ENCODE results near the gene SLC36A3.
"Not testable (repeated sequence)": the region's sequence is repeated elsewhere in the genome, so short reads cannot be mapped to it uniquely, and the experiment has no call there.

Gene SLC36A3

DNA sequence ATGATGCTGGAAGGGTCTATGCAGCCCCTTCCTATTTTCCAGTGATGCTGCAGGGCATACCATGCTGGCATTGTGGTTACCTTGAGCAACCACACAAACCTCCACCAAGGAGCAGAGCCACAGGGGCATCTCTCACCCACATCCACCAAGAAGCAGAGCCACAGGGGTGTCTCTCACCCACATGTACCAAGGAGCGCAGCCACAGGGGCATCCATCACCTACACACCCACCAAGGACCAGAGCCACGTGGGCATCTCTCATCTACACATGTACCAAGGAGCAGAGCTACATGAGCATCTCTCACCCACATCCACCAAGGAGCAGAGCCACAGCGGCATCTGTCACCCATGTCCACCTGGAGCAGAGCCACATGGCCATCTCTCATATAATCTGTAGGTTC is 59.4 kb downstream of the SLC36A3 start:
- no peaks in the 10 kb centered on the region for H3K27me3 ChIP-seq (replicated peaks; ENCODE audit: control insufficient read depth, insufficient read depth, low read length)
- no peak for TF ChIP-seq CTCF (IDR thresholded peaks at IDR 0.05; ENCODE audit: insufficient read depth, low read length, poor library complexity, severe bottlenecking)
- no peaks in the 10 kb centered on the region for H3K36me3 ChIP-seq (ENCODE audit: control insufficient read depth, insufficient read depth, low read length)
- H3K4me3 ChIP-seq (replicated peaks; ENCODE audit: low read depth, low read length): no peak overlapping the region
- DNase-seq (ENCODE audit: extremely low read depth, insufficient read length): no peak

DNA sequence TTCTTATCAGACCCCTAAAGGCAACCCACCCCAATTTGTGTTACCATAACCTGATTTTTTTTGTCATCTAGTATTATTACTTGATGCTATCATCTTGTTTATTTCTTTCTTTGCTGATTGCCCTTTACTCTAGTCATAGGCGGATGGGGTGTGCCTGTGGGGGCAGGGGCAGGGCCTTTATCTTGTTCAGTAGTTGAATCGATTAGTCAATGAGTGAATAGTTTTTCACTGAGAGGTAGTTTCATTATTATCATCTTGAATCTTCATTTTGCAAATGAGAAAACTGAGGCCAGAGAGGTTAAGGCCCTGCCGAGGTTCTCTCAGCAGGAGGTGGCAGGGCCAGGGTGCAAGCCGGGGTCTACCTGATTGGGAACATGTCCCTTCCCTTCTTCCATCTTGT is 60.0 kb downstream of the SLC36A3 start:
- H3K4me3 ChIP-seq (replicated peaks; ENCODE audit: low read depth, low read length): no peak overlapping the region
- no peak for DNase-seq (ENCODE audit: extremely low read depth, insufficient read length)
- H3K27me3 ChIP-seq (replicated peaks; ENCODE audit: control insufficient read depth, insufficient read depth, low read length): no peaks in the 10 kb centered on the region
- H3K36me3 ChIP-seq (ENCODE audit: control insufficient read depth, insufficient read depth, low read length): no peaks in the 10 kb centered on the region
- TF ChIP-seq CTCF (IDR thresholded peaks at IDR 0.05; ENCODE audit: insufficient read depth, low read length, poor library complexity, severe bottlenecking): no peak

- Histone ChIP-seq H3K4me3 (replicated peaks; ENCODE audit: low read depth, low read length) (no peak overlapping the region), H3K36me3 (ENCODE audit: control insufficient read depth, insufficient read depth, low read length) (no peaks in the 10 kb centered on the region)
- TF ChIP-seq CTCF (IDR thresholded peaks at IDR 0.05; ENCODE audit: insufficient read depth, low read length, poor library complexity, severe bottlenecking): no peak
Measured at GRCh38 chr5:151243127-151243526, 60.4 kb downstream of the SLC36A3 start.

DNA sequence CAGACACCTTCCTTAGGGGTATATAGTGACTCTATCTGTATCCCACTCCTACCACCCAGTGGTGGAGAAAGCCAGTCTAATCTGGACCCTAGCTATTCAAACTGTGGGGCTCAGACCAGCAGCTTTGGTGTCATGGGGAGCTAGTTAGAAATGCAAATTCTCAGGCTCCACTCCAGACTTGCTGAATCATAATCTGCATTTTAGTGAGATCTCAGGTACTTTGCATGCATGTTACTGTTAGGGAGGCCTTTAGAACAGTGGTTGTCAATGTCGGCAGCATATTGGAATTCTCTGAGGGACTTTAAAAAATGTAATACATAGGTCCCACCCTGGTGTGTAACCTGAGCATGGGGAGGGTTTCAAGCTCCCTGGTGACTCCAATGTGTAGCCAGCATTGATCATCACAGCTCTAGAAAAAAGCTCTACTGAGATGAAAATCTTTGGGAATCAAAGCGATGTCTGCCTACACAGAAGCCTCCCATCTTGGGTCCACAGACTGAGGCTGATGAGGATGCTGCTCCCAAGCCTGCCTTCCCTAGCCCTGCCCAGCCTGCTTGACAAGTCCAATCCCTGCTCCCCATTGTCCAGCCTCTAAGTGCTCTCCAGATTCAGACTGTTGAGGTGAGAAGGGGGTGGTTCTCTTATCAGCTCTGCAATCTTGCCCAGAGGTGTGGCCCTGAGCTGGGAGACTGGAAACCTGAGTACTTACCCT is 62.5 kb downstream of the SLC36A3 start:
- no peaks in the 10 kb centered on the region for H3K36me3 ChIP-seq (ENCODE audit: control insufficient read depth, insufficient read depth, low read length)
- peak; percentile 52 for DNase-seq (ENCODE audit: extremely low read depth, insufficient read length)

More at GRCh38 chr5:151243127-151243526, 60.4 kb downstream of the SLC36A3 start:
- no peaks in the 10 kb centered on the region for H3K27me3 ChIP-seq (replicated peaks; ENCODE audit: control insufficient read depth, insufficient read depth, low read length)
- DNase-seq (ENCODE audit: extremely low read depth, insufficient read length): no peak

GRCh38 chr5:151240268-151240835 is 63.2 kb downstream of the SLC36A3 start:
- H3K36me3 ChIP-seq (ENCODE audit: control insufficient read depth, insufficient read depth, low read length); H3K4me3 ChIP-seq (replicated peaks; ENCODE audit: low read depth, low read length); DNase-seq (ENCODE audit: extremely low read depth, insufficient read length); H3K27me3 ChIP-seq (replicated peaks; ENCODE audit: control insufficient read depth, insufficient read depth, low read length): not testable (repeated sequence)

More for the DNA sequence above, 62.5 kb downstream of the SLC36A3 start:
- Histone ChIP-seq H3K4me3 (replicated peaks; ENCODE audit: low read depth, low read length) (no peak overlapping the region), H3K27me3 (replicated peaks; ENCODE audit: control insufficient read depth, insufficient read depth, low read length) (no peaks in the 10 kb centered on the region)
- no peak for TF ChIP-seq CTCF (IDR thresholded peaks at IDR 0.05; ENCODE audit: insufficient read depth, low read length, poor library complexity, severe bottlenecking)

GRCh38 chr5:151239237-151239861 is 64.2 kb downstream of the SLC36A3 start:
- Histone ChIP-seq H3K4me3 (replicated peaks; ENCODE audit: low read depth, low read length) (peak overlapping the region; percentile 45), H3K36me3 (ENCODE audit: control insufficient read depth, insufficient read depth, low read length) (no peaks in the 10 kb centered on the region)
- DNase-seq (ENCODE audit: extremely low read depth, insufficient read length): peak; percentile 60

More at GRCh38 chr5:151239237-151239861, 64.2 kb downstream of the SLC36A3 start:
- H3K27me3 ChIP-seq (replicated peaks; ENCODE audit: control insufficient read depth, insufficient read depth, low read length): no peaks in the 10 kb centered on the region
- TF ChIP-seq CTCF (IDR thresholded peaks at IDR 0.05; ENCODE audit: insufficient read depth, low read length, poor library complexity, severe bottlenecking): peak; percentile 89

Measured in GM06990 (cell line).